Natural killer cell (primary cell): ENCODE measurements around the gene AHRR. TPM values are rescaled to one million over a fixed set of nuclear protein-coding genes. Genes with fewer than 3 reads are reported as not detected.

ENCODE experiments used
- ATAC-seq, 3 donors: fragments of 150-1000 bp in 2 of 3; fragments of 200-7000 bp in 1 of 3; cut with Tn5 transposase; 1 replicate in 1 of 3; 2 replicates in 2 of 3; pipeline ENCODE4 v1.10.0; 2021; ENCODE audit warnings: mild to moderate bottlenecking in 2 of 3, moderate library complexity in 2 of 3
- DNase-seq, 2 donors: peaks; one replicate each; pipeline versions ENCODE4 v3.0.0 to v3.0.0-alpha.2; 2013 to 2021; ENCODE audit warnings: mixed read lengths in 1 of 2
- H3K27ac ChIP-seq: one replicate; pipeline ENCODE4 v1.5.1; 2013; ENCODE audit warnings: mild to moderate bottlenecking, low read length
- H3K27me3 ChIP-seq: one replicate; pipeline ENCODE4 v1.6.1; 2013; ENCODE audit warnings: low read length; ENCODE audit not compliant: control insufficient read depth, insufficient read depth
- H3K36me3 ChIP-seq: one replicate; pipeline ENCODE4 v1.6.1; 2013; ENCODE audit warnings: low read length; ENCODE audit not compliant: control insufficient read depth, insufficient read depth
- H3K4me1 ChIP-seq: one replicate; pipeline ENCODE4 v1.6.1; 2013; ENCODE audit warnings: low read length; ENCODE audit not compliant: control insufficient read depth, insufficient read depth
- H3K4me3 ChIP-seq: one replicate; pipeline ENCODE4 v1.5.1; 2013; ENCODE audit warnings: low read length
- H3K9me3 ChIP-seq: one replicate; pipeline ENCODE4 v1.6.1; 2013; ENCODE audit warnings: low read length; ENCODE audit not compliant: control insufficient read depth, insufficient read depth
- H3K27ac Mint-ChIP-seq, 2 donors: one replicate each; pipeline ENCODE4 v1.8.0; 2022; ENCODE audit warnings: mild to moderate bottlenecking in 2 of 2, mixed read lengths in 2 of 2, moderate library complexity in 1 of 2
- H3K27me3 Mint-ChIP-seq, 2 donors: one replicate each; pipeline ENCODE4 v1.8.0; 2022; ENCODE audit warnings: low read depth in 2 of 2, mixed read lengths in 2 of 2
- H3K36me3 Mint-ChIP-seq: one replicate; pipeline ENCODE4 v1.8.0; 2022; ENCODE audit warnings: mixed read lengths
- H3K4me1 Mint-ChIP-seq, 2 donors: one replicate each; pipeline ENCODE4 v1.8.0; 2022; ENCODE audit warnings: mixed read lengths in 2 of 2
- H3K4me3 Mint-ChIP-seq: one replicate; pipeline ENCODE4 v1.8.0; 2022; ENCODE audit warnings: mild to moderate bottlenecking, moderate library complexity, mixed read lengths
- H3K9me3 Mint-ChIP-seq, 2 donors: one replicate each; pipeline ENCODE4 v1.8.0; 2022; ENCODE audit warnings: mixed read lengths in 2 of 2
- WGBS: methylation state at CpG from one replicate; pipeline ENCODE4 v1.1.7; 2013; ENCODE audit warnings: missing lambda C conversion rate; ENCODE audit not compliant: insufficient coverage; 5-methylcytosine and 5-hydroxymethylcytosine counted together
- intact Hi-C: fragments of 100-400 bp; cut with micrococcal nuclease; formaldehyde crosslinking; loops from one replicate; pipeline ENCODE4 v1.14.2; 2022
- total RNA-seq, 4 donors: library from RNA; stranded (reverse); fragments of 120-200 nt in 1 of 4; gene quantifications; one replicate each; pipeline versions ENCODE4 v1.2.3 to v1.2.4, GENCODE V29; 2013 to 2022
- TF ChIP-seq, protein P1 (sequence below): fragments of 200-600 bp; IDR thresholded peaks from one replicate; pipeline ENCODE4 v1.8.0; 2022; ENCODE audit warnings: antibody characterized with exemption

AHRR gene
- total RNA-seq, 3 donors from 2014 or later (not counting 1 experiment from before 2014, with no cell fraction given): 0.88 to 1.4 (median 1.2) TPM

GRCh38 chr5:375921-376798 lies 54.6 kb downstream of the AHRR start:
- H3K27me3 Mint-ChIP-seq: peaks cover 0 to 13% of the 10 kb centered on the region in 2 donors
- 94% methylated on average over 30 of the region's 30 CpGs for WGBS
- no peak overlapping the region for H3K4me3 ChIP-seq
- no peak overlapping the region for H3K4me3 Mint-ChIP-seq
- no peak overlapping the region for H3K27ac ChIP-seq
- H3K27ac Mint-ChIP-seq: no peak overlapping the region
- no peaks in the 10 kb centered on the region for H3K9me3 Mint-ChIP-seq
- peaks cover 6% of the 10 kb centered on the region for H3K4me1 ChIP-seq
- H3K36me3 ChIP-seq: no peaks in the 10 kb centered on the region
- H3K4me1 Mint-ChIP-seq: no peaks in the 10 kb centered on the region
- H3K9me3 ChIP-seq: no peaks in the 10 kb centered on the region
- peaks cover 9% of the 10 kb centered on the region for H3K27me3 ChIP-seq
- intact Hi-C loops: no loop called here
- TF ChIP-seq, protein P1, sequence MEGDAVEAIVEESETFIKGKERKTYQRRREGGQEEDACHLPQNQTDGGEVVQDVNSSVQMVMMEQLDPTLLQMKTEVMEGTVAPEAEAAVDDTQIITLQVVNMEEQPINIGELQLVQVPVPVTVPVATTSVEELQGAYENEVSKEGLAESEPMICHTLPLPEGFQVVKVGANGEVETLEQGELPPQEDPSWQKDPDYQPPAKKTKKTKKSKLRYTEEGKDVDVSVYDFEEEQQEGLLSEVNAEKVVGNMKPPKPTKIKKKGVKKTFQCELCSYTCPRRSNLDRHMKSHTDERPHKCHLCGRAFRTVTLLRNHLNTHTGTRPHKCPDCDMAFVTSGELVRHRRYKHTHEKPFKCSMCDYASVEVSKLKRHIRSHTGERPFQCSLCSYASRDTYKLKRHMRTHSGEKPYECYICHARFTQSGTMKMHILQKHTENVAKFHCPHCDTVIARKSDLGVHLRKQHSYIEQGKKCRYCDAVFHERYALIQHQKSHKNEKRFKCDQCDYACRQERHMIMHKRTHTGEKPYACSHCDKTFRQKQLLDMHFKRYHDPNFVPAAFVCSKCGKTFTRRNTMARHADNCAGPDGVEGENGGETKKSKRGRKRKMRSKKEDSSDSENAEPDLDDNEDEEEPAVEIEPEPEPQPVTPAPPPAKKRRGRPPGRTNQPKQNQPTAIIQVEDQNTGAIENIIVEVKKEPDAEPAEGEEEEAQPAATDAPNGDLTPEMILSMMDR: no peak
- DNase-seq (peak in 1 of 2 donors; percentile 9), ATAC-seq (no peak)
- no peaks in the 10 kb centered on the region for H3K36me3 Mint-ChIP-seq

DNA sequence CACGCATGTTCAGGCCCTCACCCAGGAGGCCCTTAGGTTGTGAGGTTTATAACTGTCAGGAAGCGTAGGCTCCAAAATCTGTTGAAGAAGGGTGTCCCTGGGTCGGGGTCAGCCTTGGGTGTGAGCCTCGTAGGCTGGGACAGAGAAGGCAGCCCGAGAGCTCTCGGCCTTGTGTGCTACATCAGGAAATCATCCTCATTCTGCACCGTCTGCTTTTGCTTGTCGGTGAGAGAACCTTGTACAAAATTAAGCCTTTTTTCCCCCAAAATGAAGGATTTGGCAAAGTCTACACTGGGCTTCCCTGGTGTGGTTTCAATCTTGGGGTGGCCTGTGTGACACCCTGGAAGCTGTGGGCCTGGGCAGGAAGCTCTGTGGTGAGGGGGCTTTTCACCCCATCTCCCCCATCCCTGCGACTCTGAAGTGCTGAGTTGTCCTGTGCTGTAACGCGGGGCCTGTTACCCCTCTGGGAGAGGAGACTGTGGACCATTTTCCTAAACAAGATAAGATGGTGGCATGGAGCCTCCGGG lies 55.3 kb downstream of the AHRR start:
- H3K4me1 Mint-ChIP-seq: no peaks in the 10 kb centered on the region

DNA sequence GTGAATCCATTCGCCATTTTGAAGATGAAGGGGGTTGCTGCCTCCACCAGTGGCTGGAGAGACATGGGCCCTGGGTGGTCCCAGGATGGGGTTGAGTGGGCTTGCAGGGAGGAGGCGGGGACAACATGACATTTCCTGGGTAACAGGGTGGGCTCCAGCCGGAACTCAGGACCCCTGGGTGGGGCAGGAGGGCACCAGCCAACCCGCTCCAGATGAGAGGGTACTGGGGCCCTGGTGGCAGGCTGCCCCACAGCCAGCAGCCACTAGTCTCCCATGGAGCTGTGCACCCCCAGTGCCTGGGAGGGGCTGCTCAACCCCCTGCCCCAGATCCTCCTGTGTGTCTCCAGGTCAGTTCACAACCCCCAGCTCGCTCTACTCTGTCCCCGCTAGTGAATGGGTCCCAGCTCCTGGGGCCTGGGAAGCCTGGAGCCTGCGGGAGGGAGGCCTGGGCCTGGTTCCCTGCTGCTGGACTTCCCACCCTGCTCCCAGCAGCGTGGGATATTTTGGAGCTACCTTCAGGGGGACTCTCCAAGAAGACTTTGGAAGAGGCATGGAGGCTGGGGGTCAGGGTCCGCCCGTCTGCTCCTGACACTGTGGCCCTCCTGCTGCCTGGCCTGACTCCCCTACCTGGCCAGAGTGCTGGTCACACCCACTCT lies 55.9 kb downstream of the AHRR start:
- H3K4me3 ChIP-seq: no peak overlapping the region
- peaks cover 6% of the 10 kb centered on the region for H3K4me1 ChIP-seq
- DNase-seq (peak in 1 of 2 donors; percentile 11), ATAC-seq (no peak)
- Mint-ChIP-seq H3K9me3 (no peaks in the 10 kb centered on the region), H3K27ac (no peak overlapping the region), H3K4me1 (no peaks in the 10 kb centered on the region), H3K36me3 (no peaks in the 10 kb centered on the region), H3K4me3 (no peak overlapping the region), H3K27me3 (peaks cover 8 to 9% of the 10 kb centered on the region in 2 donors)
- TF ChIP-seq, protein P1: no peak
- peaks cover 9% of the 10 kb centered on the region for H3K27me3 ChIP-seq
- intact Hi-C loops: no loop called here
- no peaks in the 10 kb centered on the region for H3K9me3 ChIP-seq
- 91% methylated on average over 10 of the region's 10 CpGs for WGBS
- no peak overlapping the region for H3K27ac ChIP-seq
- H3K36me3 ChIP-seq: no peaks in the 10 kb centered on the region

More for the DNA sequence above, 55.3 kb downstream of the AHRR start:
- ATAC-seq: no peak
- no peaks in the 10 kb centered on the region for H3K9me3 ChIP-seq
- H3K27ac Mint-ChIP-seq: no peak overlapping the region
- H3K36me3 Mint-ChIP-seq: no peaks in the 10 kb centered on the region
- intact Hi-C loops: no loop called here
- no peak overlapping the region for H3K4me3 Mint-ChIP-seq
- peaks cover 6% of the 10 kb centered on the region for H3K4me1 ChIP-seq
- H3K27me3 ChIP-seq: peaks cover 9% of the 10 kb centered on the region
- H3K9me3 Mint-ChIP-seq: no peaks in the 10 kb centered on the region
- TF ChIP-seq, protein P1: no peak
- peak; percentile 7 to 8 for DNase-seq
- no peak overlapping the region for H3K4me3 ChIP-seq
- H3K27ac ChIP-seq: no peak overlapping the region
- peaks cover 2 to 10% of the 10 kb centered on the region in 2 donors for H3K27me3 Mint-ChIP-seq
- WGBS: 91% methylated on average over 11 of the region's 12 CpGs
- H3K36me3 ChIP-seq: no peaks in the 10 kb centered on the region
